HG03558 (cell line): Measurements from ENCODE around the gene CFAP298.

Experiments
- ATAC-seq: cut with Tn5 transposase; IDR thresholded peaks from one replicate; pipeline ENCODE4 v1.9.1; 2021; ENCODE audit warnings: moderate number of reproducible peaks; ENCODE audit not compliant: unreplicated experiment; ENCODE audit errors: extremely low read depth

The CFAP298 gene

DNA sequence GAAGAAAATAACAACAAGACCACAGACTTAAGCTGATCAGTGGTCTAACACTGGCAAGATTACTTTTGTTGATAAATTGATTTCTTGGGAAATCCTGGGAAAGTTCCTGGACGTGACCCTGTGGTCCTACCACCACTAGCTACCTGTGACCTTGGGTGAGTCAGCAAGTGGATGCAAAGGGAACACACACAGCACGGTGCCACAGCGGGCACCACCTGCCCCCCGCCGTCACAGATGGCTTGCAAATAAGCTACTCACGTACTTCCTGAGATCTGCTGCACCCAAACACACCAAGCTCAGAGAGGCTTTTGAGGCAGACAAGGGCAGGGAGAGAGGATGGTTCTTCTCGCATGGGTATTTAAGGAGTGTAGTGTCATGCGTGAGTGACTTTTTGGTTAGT lies 12.7 kb downstream of the CFAP298 start:
- no peak for ATAC-seq

DNA sequence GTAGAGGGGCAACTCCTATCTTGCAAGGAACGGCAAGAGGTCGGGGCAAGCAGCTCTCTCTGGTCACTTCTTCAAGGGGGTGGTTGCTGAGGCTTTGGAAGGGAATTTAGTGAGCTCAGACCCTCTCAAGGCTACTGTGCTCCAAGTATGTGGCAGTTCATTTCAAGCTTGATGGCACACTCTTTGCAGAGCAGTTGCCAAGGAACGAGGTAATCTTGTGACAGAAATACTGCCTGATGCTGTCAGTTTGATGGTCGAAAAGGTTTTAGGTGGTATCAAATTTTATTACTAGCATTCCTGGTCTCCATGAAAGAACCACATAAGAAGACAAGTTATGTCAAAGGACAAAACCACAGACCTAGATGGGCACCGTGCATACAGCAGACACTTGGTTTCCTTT lies 13.1 kb downstream of the CFAP298 start:
- no peak for ATAC-seq

DNA sequence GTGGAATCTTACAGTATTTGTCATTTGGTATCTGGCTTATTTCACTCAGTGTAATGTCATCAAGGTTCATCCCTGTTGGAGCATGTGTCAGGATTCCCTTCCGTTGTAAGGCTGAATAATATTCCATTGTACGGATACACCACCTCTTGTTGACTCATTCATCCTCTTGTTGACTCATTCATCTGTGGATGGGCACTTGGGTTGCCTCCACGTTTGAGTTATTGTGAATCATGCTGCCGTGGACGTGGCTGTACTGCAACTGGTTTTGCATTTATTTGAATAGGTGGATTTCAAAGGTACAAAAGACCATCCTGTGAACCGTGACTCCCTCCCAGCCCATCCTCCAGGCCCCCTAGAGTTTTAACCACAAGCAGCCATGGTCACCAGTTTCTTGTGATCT lies 15.0 kb downstream of the CFAP298 start:
- ATAC-seq = no peak

DNA sequence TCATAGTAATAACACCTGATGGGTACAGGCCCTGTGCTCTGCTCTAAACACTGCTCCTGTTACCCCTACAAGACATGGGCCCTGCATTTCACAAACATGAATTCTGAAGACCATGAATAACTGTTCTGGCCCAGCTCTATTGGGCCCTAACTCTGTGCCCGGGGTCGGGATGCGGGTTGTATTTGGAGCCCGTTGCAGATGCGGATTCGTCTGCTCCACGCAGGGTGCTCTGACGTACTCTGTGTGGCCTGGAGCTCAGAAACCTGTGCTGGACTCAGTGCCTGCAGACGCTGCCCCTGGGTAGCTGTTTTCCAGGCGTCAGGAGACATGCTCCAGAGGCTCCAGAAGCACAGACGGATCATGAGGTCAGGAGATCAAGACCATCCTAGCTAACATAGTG lies 16.7 kb downstream of the CFAP298 start:
- ATAC-seq = no peak

DNA sequence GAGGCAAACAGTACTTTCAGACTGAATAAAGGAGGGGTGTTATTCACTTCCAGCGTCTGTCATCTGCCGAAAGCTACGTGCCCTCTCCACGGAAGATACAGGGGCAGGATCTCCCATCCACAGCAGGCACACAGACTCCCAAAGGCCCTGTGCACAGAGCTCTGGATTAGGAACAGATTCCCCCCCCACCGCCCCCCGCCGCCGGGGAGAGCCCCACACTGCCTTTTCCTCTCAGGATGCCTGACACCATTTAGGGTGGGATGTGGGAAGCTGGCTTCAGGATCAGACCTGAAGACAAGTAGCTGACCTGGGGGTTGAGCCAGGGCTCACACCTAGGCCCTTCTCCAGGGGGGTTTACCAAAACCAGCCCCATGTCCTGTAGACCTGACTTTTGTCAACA lies 18.5 kb downstream of the CFAP298 start:
- no peak for ATAC-seq

DNA sequence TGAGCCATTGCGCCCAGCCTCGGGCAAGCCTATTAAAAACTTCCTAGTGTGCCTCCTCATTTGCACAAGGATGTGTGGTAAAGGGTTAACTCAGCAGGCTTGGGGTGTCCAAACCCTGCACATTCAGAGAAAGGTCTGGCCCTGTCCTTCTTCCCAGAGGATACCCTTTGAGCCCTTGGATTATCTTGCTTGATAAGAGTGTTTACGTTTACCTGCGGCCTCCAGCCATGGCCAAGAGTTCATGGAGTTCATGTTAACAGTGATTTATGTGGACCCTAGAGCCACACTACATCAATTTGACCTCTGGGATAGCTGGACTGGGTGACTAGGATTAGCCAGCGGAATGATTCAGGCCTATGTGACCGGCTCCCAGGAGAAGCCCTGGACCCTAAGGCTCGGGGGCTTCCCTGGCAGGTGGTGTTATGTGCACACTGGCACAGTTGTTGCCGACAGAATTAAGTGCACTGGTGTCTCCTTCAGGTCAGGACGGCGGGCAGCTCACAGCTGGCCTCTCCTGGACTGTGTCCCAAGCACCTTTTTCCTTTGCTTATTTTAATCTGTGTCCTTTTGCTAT lies 19.2 kb downstream of the CFAP298 start:
- no peak for ATAC-seq

DNA sequence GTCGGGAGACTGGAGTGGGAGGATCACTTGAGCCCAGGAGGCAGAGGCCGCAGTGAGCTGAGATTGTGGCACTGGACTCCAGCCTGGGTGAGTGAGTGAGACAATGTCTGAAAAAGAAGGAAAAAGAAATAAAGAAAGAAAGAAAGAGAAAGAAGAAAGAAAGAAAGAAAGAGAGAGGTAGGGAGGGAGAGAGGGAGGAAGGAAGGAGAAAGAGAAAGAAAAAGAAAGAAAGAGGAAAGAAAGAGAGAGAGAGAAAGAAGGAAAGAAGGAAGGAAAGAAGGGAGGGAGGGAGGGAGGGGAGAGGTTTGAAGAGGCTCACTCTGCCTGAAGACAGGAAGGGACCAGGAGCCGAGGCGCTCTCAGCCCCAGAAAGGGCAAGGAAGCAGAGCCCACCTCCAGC lies 22.0 kb downstream of the CFAP298 start:
- no peak for ATAC-seq

DNA sequence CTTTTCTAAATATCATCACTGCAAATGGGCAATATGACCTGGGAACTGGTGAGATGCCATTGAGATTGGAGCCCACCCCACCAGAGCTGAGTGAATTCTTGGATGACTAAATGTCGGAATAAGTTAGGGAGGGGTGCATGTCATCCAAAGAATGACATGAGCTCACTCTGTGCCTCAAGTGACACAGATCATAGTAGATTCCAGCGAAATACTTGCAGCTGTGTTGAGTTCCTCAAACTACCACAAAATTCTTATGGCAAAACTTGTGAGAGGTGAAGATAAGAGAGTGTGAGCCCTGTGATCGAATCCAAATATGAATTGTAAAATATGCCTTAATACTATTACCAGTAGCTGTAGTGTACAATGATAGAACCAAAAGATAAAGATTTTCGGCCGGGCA lies 24.5 kb downstream of the CFAP298 start:
- no peak for ATAC-seq

DNA sequence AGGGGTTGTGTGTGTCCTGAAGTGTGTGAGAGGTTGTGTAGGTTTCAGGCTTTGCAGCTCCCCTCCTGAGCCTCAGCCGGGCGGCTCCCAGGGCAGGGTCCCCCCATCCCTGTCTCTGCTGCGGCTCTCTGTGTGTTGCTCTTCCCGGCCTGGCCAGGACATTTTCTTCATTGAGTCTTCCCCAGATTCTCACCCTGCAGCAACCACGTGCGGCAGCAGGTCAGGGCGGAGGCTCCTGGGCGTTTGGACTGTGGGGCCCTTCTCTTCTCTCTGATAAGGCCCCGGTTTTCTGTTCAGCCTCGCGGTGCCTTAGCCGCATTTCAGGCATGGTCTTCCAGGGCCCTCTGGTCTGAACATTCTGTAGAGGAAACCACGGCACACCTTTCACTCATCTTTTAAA lies 25.1 kb downstream of the CFAP298 start:
- ATAC-seq = no peak

DNA sequence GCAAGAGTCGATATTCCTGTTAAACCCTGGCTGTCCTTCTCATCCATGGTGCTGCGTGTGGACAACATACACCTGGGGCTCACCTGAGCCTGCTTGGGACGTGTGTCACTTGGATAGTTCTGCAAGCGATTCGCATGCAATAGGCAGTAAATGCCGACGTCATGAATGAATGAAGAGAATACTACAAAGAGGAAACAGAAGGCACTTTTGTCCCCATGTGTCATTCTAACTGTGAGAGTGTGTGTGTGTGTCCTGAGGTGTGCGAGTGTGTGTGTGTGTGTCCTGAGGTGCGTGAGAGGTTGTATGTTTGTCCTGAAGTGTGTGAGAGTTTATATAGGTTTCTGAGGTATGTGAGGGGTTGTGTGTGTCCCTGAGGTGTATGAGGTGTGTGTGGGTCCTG lies 26.2 kb downstream of the CFAP298 start:
- no peak for ATAC-seq

DNA sequence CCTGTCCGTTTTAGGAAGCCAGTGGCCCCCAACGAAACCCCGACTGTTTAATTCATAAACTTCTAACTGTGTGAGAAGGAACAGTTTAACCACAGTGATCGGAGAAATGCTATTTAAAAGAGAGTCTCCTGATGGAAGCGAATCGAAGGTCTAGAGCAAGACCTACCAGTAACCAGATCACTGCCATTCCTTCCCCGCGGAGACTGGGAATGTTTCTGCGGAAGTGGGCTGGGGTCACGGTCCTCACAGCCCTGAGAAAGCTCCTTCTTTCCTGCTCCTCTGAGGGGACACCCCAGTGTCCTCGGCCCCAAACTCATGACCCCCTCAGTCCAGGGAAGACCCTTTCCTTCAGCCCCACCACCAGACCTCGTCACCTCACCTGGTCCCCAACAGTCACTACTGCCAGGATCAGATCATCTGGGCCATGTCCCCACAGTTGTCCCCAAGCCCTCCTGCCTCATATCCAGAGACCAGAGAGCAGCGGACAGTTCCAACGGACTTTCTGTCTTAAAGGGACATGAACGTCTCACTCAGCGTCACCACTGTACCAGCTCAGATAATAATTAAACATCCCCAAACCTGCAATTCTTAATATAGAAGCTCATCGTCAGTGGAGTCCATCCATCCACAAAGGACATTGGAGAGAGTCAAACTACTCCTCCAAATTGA lies 27.0 kb downstream of the CFAP298 start, which contains the start of gene TCP10L:
Gene TCP10L, minus strand, starts transcription at position 482 of the 669 bp plus-strand sequence. CDS start 1,219 bp downstream, outside the sequence.
- no peak for ATAC-seq

DNA sequence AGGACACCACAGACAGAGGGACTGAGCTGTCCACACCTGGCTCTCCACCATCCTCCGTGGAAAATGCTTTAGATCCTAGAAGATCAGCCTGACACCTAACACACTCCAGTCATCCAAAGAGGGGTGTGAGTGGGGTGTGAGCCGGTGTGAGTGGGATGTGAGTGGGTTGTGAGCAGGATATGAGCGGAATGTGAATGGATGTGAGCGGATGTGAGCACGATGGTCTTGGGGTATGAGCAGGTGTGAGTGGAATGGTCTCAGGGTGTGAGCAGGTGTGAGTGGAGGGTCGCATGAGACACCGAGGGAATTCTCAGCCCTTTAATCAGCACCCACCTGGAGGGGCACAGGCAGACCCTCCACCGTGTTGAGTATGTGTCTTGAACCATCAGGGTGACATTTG lies 27.7 kb downstream of the CFAP298 start:
- ATAC-seq = no peak

DNA sequence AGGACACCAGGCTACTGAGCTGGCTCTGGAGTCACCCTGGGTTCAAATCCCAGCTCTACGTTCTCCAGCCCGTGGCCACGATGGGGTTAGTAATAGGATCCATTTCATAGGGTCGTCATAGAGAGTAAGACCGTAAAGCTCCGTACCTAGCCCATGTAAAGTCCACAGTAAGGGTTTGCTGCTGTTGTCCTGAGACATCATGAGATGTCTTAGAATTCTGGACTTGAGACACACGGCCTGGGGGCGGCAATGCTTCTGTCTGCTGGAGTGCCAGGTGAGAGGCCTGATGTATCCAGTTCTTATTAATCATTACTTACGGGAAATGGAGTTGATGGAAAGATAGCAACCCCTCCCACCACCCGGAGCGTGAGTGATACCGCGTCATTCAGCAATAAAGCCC lies 30.4 kb downstream of the CFAP298 start:
- no peak for ATAC-seq

DNA sequence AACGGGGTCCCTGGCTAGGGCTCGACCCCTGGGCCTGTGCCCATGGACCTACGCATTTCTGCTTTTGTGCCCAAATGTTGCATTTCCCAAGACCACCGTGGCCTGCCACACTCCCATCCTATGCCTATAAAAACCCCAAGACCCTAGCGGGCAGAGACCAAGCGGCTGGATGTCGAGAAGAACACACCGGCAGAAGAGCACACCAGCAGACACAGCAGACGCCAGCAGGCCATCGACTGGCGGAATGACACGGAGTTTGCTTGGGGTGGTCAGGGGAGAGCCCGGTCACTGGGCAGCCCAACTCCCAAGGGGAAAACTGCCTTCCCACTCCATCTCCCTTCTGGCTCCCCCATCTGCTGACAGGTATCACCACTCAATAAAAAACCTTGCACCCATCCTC lies 31.2 kb downstream of the CFAP298 start:
- no peak for ATAC-seq

DNA sequence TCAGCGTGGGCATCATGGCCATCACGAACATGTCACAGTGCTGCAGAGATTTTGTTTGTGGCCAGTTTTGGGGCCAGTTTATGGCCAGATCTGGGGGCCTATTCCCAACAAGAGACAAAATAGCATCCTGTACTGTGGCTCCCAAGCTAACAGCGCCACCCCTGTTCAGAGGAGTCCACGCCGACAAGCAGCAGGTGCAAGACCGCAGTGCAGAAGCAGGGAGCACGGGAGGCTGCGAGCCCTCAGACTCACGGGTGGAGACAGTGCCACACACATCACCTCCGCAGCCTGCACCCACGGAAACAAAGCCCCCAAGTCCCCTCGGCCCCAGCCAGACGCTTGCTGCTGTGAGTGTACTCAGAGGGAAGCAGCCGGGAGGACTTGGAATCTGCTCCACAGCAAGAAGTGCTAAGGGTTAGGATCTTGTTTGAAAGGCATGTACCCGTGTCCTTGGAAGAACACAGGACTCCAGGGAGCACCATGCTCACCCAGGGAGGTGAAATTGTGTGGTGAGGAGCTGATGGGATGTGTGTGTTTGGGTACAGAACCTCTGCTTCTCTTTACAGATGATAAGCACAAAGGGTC lies 34.0 kb downstream of the CFAP298 start:
- ATAC-seq = no peak

DNA sequence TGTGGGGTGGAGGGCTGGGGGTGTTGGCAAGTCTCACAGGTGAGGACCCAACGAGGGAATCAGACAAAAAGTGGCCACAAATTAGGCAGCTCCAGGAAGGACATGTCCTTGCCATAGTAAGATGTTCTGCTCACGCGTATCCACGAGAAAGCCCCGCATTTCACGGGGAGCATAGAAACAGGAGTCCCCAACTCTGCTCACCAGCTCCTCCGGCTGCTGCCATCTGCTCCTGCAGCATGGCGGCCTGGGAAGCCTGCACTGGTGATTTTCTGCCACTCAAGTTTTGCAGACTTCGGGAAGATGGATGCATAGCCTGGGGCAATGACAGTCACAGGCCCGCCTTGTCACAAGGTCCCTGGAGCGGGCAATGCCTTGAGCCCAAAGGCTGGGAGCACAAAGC lies 36.2 kb downstream of the CFAP298 start:
- ATAC-seq = no peak

DNA sequence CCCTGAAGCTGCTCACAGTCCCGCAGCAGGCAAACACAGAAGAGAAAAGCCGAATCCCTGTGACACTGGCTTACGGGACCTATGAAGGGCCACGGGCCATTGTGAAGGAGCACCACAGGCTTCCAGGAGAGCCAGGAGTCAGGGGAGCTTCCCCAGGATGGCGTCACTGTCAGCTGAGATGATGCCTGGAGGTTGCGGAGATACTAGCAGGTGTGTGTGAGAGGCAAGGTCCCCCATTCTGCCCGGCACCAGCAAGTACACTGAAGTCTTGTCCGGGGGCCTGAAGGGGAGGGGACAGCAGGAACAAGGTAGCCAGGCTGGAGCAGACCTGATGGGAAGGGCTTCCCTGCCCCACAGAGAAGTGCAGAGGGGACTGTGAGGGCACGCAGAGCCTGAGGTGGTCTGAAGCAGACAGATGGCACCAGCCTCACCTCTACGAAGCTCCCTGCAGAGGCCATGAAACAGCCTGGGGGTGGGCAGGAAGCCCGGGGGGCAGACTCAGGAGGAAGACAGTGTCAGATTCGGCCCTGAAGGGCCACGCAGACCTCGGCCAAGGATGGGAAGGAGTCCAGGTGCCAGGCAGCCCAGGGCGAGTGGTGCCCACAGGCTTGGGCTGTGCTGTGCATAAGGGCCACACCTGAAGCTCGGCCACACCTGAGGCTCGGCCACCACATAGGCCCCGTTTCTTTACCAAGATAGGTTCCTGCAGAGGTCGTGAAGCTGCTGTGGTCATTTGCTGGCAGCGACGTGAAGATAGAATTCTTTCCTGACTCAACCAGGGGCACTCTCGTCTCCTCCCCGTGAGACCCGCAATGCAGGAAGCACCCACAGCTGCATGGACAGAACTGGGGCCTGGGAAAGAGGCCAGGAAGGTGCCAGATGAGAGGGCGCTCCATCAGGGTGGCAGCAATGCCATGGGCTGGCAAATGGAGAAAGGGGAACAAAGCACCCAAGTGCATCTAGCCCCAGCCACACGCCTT lies 36.9 kb downstream of the CFAP298 start:
- ATAC-seq = no peak

DNA sequence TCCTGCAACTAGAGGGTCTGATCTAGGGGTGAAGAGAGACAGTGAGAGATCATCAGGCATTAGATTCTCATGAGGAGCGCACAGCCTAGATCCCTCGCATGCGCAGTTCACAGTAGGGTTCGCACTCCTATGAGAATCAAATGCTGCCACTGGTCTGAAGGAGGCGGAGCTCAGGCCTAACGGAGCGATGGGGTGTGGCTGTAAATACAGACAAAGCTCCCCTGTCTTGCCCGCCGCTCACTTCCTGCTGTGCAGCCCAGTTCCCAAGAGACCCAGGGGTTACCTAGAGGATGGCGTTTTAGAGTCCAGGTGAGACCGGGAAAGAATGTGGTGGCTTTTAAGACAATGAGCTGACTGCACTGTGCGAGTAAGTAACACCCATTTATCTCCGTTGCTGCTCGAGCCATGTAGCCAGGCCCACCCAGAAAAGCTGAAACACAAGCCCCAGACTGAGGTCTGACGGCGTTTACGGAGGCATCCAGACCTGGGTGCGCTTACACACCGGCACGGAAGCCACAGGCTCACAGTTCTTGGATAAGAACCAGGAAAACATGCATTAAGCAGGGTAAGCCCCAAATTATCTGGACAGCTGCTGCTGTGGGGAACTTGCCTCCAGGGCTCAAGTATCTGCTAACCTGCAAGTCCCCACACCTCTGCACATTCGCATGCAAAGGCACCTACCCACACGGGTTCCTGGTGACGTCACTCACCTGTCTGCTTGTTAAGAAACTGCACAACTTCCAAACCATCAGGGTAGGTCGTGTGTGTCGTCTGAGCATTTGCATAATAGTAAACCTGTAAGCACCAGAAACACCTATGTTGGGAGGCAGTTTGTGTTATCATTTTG lies 39.4 kb downstream of the CFAP298 start:
- no peak for ATAC-seq

DNA sequence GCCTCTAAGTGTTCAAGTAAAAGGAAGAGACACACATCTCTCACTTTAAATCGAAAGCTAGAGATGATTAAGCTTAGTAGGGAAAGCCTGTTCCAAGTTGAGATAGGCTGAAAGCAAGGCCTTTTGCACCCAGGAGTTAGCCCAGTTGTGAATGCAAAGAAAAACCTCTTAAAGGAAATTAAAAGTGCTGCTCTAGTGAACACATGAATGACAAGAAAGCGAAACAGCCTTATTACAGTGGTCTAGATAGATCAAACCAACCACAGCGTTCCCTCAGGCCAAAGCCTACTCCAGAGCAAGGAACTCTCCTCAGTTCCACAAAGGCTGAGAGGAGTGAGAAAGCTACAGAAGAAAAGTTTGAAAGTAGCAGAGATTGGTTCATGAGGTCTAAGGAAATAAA lies 41.7 kb downstream of the CFAP298 start:
- no peak for ATAC-seq
